ENCODE measurements around the gene KCNQ4. TPM values are rescaled to one million over a fixed set of nuclear protein-coding genes. Genes with fewer than 3 reads are reported as not detected.

KCNQ4 gene
- total and polyA plus RNA-seq, 10 of the 15 experiments (the other 5 are each of a cell fraction or from before 2014, with no cell fraction given): 0.04 to 0.18 (median 0.08) TPM; not detected in 2

GRCh38 chr1:40838045-40838979 is 54.7 kb downstream of the KCNQ4 start:
- H3K27ac ChIP-seq (ENCODE audit: control insufficient read depth, insufficient read depth): no peak overlapping the region
- H3K36me3 ChIP-seq (ENCODE audit: control insufficient read depth in 2 of 2, insufficient read depth in 2 of 2, low read length in 1 of 2): no peaks in the 10 kb centered on the region
- ChIA-PET RAD21 (ENCODE audit: unreplicated experiment) (no interaction called here), CTCF (interaction anchor here (1.7 kb wide), 1 partner anchor 11 kb away, joined by 6 read pairs; no protein-coding TSS in a partner anchor), SMC1A (ENCODE audit: uncharacterized antibody, unreplicated experiment) (no interaction called here), POLR2A (interaction anchor here (0.7 kb wide), 1 partner anchor 74 kb away, joined by 6 read pairs; no protein-coding TSS in a partner anchor)
- no peak overlapping the region for H2AFZ ChIP-seq (ENCODE audit: control insufficient read depth, low read depth, low read length)
- H3K9me3 ChIP-seq (replicated peaks; ENCODE audit: control insufficient read depth, insufficient read depth, low read length): no peaks in the 10 kb centered on the region; the same call in 2 of the 3 replicates
- H3K4me3 ChIP-seq: no peak overlapping the region
- no peaks in the 10 kb centered on the region for H4K20me1 ChIP-seq (ENCODE audit: control insufficient read depth, insufficient read depth)
- WGBS (ENCODE audit: insufficient coverage, insufficient replicate concordance, low lambda C conversion rate, missing lambda C conversion rate): 90% methylated on average over 53 of the region's 60 CpGs
- FAIRE-seq: no peak
- no TSS peak for BruUV-seq (replicated peaks)
- H3K9ac ChIP-seq (ENCODE audit: control insufficient read depth, insufficient read depth, low read length): no peak overlapping the region
- 0 out of 2 replicates have a peak, but pooled peaks cover 4% of the 10 kb centered on the region for H3K4me1 ChIP-seq (ENCODE audit: control insufficient read depth, insufficient read depth, low read length)
- H3K79me2 ChIP-seq (ENCODE audit: control insufficient read depth, insufficient read depth, low read length): no peaks in the 10 kb centered on the region
- intact Hi-C loops (cut with micrococcal nuclease; ENCODE audit: unreplicated experiment) (no loop called here), in situ Hi-C loops (cut with MboI) (no loop called here)
- DNase-seq (ENCODE audit: low read depth, low spot score): no peak
- H3K27me3 ChIP-seq (replicated peaks in 1 of 2; ENCODE audit: control insufficient read depth in 2 of 2, insufficient read depth in 2 of 2, low read length in 1 of 2): no peaks in the 10 kb centered on the region
- TF ChIP-seq PAX5 (IDR thresholded peaks at IDR 0.05; ENCODE audit: borderline replicate concordance, low read depth, low read length) (no peak), ZNF217 (IDR thresholded peaks at IDR 0.05) (no peak), ZZZ3 (IDR thresholded peaks at IDR 0.05; ENCODE audit: control insufficient read depth, insufficient read length, low read depth) (no peak), CBX5 (IDR thresholded peaks at IDR 0.05; ENCODE audit: low read depth) (no peak), PRDM15 (CRISPR knock-in tag; IDR thresholded peaks at IDR 0.05) (no peak), KAT2A (conservative IDR thresholded peaks at IDR 0.05; ENCODE audit: control insufficient read depth, low read depth, low read length) (no peak), BCL3 (IDR thresholded peaks at IDR 0.05; ENCODE audit: borderline replicate concordance, insufficient read depth, low read depth, low read length, poor library complexity, severe bottlenecking) (no peak), POLR2AphosphoS2 (IDR thresholded peaks at IDR 0.05; ENCODE audit: low read depth, low read length) (no peak), ZBTB33 (IDR thresholded peaks at IDR 0.05) (no peak), NKRF (conservative IDR thresholded peaks at IDR 0.05) (no peak), KLF5 (IDR thresholded peaks at IDR 0.05; ENCODE audit: partially characterized antibody) (no peak)
- ATAC-seq: no peak
- H3K4me2 ChIP-seq (ENCODE audit: control insufficient read depth, insufficient read depth): no peak overlapping the region

Data from GM12878 (cell line).